Activated CD4-positive, alpha-beta T cell treated with anti-CD3 and anti-CD28 coated beads, Interleukin-2, amount 50 U/mL, for 48 hours (primary cell): ENCODE data around the gene DEFB131A.
"Not testable (repeated sequence)": the region's sequence is repeated elsewhere in the genome, so short reads cannot be mapped to it uniquely, and the experiment has no call there.

ENCODE experiments used
- DNase-seq, 2 experiments: peaks; one replicate each; pipeline ENCODE4 v3.0.0-alpha.2; 2020

The DEFB131A gene, protein sequence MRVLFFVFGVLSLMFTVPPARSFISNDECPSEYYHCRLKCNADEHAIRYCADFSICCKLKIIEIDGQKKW

DNA sequence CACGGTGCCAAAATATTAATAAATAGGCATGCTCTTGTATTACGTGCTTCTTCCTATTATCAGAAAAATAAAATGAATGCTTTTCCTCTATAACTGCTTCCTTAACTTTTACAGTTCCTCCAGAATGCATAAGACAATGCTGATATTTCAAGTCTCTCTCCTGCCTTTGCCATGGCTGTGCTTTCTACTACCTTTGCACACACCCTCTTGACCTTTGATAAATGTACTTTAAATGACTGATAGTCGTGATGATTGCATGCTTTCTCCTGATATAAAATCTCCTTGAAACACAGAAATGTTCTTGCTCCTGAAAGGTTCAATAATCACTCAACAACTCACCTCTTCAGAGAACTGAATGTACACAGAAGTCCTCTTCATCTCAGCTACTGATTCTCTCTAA is at the start of gene DEFB131A:
TSS of gene DEFB131A (plus strand) at position 301 of the 400 bp plus-strand sequence. CDS start 120 bp downstream, outside the sequence.
- not testable (repeated sequence) for DNase-seq

DNA sequence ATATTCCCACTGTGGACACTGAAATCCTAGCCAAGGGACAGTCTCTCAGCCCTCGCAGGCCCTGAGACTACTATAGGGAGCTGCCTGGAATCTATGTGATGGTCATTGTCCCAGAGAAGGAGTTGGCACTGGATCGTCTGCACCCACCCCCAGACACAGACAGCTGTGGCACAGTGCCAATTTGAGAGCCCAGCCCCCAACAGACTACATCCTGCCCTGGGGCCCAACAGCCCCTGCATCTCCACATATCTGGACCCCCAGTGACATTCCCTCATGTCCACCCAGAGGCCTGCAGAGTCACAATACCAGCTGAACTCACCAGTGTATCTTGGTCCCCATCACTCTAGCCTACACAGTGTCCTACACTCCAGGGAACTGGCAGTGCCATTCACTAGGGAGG is 38.4 kb upstream of the DEFB131A start:
- DNase-seq = not testable (repeated sequence)

DNA sequence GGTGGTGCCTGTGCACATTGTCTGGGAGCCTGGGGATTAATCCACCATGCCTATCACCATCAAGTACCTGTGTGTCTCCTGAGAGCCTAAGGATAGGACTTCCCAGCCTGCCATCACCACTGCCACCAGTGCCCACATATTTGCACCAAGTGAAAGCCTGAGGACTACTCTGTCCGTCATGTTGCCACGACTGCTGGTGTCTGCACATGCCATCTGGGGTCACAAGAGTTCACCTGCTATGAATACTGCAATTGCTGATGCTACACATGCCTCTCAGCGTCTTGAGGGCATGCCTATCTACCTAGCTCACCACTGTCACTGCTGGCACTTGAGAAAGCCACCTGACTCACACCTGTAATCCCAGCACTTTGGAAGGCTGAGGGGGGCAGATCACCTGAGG is 37.7 kb upstream of the DEFB131A start:
- DNase-seq = not testable (repeated sequence)

DNA sequence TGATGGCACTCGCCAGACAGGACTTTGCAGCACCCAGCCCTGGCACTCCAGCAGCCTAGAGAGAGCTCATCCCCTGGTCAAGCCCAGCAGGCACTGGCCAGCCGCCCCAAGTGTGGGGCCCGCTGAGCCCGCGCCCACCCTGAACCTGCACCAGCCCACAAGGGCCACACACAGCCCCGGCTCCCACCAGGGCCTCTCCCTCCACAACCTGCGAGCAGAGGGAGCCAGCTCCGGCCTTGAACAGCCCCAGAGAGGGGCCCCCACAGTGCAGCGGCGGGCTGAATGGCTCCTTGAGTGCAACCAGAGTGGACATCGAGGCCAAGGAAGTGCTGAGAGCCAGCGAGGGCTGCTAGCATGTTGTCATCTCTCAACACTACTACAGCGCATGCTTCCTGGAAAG is 34.4 kb upstream of the DEFB131A start:
- DNase-seq = no peak

DNA sequence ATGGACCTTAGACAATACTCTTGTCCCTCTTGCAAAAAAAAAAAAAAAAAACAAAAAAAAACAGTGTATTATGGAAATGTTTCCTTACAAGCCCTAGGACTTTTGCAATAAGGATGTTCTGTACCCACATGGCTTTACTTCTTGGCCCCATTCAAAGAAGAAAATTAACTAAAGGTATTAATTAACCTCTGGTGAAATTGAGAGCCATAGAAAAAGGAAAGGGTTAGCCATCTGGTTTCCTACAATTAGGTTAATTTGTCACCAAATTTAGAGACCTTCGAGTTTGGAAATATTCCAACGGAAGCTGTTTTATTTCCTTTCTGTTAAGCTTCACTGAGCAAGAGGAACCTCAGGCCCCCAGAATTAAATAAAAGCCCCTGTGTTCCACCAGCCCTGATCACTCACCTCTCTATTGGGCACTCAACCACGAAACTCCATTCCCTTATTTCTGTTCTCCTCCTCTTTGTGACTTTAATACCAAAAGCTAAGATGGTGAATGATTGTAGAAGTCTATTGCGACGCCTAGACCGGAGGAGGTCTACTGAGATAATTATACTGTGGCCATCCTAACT is 22.2 kb upstream of the DEFB131A start:
- DNase-seq = not testable (repeated sequence)

DNA sequence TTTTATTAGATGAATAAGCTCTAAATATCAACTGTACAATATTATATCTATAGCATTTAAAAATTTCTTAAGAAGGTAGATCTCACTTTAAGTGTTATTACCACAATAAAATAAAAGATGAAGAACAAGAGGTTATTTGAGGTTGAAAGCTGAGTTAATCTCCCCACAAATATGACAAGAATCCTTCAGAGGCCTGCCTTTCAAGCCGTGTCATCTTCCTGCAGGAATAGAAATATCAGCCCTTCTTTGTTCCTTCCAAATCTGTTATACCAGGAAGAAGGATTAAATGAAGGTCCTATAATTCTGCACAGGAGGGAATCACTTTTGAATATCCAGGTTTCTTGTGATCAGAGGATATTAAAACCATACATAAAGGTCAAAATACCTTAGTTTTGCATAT is 18.3 kb upstream of the DEFB131A start:
- not testable (repeated sequence) for DNase-seq

DNA sequence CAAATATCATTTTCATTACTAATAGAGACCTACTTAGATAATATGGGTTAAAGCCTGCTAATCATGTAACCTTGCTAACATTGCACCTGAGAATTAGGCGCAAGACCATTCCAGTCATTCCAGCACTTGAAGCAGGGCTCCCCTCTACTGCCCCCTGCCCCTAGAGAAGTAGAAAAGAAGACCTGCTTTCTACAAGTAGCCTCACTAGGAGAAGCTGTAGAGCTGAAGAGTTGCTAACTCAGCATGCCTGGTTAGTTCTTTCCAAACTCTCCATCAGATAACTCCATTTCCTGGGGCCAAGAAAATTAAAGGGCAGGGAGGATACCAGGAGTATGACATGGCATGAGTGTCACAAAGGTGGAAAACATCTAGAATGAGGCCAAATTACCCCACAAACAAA is 14.2 kb upstream of the DEFB131A start:
- DNase-seq = not testable (repeated sequence)

DNA sequence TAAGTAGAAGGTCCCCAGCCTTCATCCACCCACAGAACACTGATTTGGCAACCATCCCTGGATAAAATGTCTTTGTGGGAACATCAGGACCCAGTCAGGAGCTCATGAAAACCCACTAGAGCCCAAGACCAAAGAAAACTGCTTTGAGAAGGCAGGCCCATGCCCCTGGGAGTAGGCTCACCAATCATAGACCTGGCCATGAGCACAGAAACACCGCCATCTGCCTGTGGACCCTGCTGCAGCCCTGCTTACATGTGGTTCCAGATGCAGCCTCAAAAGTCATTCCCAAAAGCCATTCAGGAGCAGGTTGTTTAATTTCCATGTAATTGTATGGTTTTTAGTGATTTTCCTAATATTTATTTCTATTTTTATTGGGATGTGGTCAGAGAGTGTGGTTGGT is 10.9 kb upstream of the DEFB131A start:
- DNase-seq = not testable (repeated sequence)

DNA sequence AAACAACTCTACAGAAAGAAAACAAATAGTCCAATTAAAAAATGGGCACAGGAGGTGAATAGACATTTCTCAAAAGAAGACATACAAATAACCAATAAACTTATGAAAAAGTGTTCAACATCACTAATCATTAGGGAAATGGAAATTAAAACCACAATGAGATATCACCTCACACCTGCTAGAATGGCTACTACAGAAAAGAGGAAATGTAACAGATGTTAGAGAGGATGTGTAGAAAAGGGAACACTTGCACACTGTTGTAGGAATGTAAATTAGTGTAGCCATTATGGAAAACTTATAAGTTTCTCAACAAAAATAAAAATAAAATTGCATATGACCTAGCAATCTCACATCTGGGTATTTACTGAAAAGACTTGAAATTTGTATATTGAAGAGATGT is 7.5 kb upstream of the DEFB131A start:
- not testable (repeated sequence) for DNase-seq

DNA sequence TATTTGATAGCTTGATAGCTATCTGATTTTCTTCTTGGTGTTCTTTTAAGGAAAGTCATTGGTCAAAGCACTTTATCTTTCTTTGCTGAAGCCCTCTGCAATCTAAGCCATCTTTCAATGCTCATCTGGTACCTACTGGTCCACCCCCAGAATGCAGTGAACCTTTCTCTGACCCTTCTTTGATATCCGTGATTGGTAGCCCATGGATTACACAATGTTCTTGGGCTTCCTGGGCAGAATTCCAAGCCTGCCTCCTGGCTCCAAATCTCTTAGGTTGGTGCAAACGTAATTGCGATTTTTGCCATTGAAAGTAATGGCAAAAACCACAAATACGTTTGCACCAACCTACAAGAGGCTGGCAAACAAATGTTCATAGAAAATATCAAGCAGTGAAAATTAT is 1.9 kb upstream of the DEFB131A start:
- not testable (repeated sequence) for DNase-seq

DNA sequence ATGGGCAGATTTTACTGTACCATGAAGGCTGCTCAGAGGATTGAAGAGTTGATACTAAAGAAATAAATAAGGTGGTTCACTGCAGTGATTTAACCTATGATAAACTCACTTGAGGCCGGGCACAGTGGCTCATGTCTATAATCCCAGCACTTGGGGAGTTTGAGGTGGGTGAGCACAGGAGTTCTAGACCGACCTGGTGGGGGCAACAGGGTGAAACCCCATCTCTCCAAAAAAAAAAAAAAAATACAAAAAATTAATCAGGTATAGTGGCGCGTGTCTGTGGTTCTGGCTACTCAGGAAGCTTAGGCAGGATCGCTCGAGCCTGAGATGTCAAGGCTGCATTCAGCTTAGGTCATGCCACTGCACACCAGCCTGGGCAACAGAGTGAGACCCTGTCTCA is 467 bp downstream of the DEFB131A start:
- DNase-seq = not testable (repeated sequence)

DNA sequence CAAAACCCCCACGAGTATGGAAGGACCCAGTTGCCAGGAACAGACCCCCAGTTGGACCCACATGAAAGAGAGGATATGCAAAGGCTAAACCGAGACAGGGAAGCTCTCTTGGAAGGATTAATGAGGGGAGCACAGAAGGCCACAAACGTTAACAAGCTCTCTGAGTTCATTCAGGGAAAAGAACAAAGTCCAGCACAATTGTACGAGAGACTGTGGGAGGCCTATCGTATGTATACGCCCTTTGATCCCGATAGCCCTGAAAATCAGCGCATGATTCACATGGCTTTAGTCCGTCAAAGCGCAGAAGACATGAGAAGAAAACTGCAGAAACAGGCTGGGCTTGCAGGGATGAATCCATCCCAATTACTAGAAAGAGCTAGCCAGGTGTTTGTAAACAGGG is 8.0 kb downstream of the DEFB131A start:
- DNase-seq = not testable (repeated sequence)

DNA sequence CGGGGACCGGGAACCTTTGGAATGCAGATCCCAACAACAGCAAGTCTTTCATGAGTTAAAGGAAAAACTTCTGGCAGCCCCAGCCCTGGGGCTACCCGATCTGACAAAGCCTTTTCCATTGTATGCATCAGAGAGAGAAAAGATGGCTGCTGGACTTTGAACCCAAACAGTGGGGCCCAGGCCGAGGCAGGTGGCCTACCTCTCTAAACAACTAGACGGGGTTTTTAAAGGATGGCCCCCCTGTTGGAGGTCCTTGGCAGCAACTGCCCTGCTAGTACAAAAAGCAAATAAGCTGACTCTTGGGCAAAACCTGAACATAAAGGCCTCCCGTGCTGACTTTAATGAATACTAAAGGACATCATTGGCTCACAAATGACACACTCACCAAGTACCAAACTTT is 10.1 kb downstream of the DEFB131A start:
- DNase-seq = not testable (repeated sequence)

DNA sequence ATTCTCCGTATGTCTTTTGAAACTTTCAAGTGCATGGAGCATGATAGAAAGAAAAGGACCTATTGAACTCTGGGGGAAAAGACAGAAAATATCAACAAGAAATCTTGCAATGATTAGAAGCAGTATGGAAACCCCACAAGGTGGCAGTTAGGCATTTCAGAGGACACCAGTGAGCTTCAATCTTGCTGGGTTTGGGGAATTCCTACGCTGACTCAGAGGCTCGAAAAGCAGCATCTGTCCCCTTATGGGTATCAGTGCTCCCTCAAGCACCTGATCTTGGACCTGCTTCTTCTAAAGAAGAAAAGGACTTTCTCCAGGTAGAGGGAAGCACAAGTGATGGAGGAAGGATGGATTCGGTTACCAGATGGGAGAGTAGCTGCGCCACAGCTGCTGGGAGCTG is 10.8 kb downstream of the DEFB131A start:
- DNase-seq = not testable (repeated sequence)

DNA sequence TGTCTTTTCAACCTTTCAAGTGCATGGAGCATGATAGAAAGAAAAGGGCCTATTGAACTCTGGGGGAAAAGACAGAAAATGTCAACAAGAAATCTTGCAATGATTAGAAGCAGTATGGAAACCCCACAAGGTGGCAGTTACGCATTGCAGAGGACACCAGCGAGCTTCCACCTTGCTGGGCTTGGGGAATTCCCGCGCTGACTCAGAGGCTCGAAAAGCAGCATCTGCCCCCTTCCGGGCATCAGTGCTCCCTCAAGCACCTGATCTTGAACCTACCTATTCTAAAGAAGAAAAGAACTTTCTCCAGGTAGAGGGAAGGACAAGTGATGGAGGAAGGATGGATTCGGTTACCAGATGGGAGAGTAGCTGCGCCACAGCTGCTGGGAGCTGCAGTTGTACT is 35.3 kb downstream of the DEFB131A start:
- DNase-seq = not testable (repeated sequence)

DNA sequence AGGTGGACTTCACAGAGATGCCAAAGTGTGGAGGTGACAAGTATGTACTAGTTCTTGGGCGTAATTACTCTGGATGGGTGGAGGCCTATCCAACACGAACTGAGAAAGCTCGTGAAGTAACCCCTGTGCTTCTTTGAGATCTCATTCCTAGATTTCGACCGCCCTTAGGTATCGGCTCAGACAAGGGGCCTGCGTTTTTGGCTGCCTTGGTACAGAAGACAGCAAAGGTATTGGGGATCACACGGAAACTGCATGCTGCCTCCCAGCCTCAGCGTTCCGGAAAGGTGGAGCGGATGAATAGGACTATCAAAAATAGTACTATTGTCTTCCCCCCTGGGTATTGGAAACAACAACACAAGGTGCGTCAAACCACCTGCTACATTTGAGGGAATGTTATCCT is 35.9 kb downstream of the DEFB131A start:
- not testable (repeated sequence) for DNase-seq

DNA sequence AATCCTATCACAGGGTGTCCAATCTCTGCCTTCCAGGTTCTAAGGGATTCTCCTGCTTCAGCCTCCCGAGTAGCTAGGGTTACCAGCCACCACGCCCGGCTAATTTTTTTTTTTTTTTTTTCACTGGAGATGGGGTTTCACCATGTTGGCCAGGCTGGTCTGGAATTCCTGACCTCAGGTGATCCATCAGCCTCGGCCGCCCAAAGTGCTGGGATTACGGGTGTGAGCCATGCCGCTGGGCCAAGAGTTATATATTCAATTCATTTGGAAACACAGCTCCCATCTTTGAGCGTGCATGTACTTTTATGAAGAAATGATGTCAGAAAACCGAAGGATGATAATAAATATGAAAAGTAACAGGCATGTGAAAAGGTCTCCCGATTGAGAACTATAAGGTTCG is 38.7 kb downstream of the DEFB131A start:
- DNase-seq = not testable (repeated sequence)

DNA sequence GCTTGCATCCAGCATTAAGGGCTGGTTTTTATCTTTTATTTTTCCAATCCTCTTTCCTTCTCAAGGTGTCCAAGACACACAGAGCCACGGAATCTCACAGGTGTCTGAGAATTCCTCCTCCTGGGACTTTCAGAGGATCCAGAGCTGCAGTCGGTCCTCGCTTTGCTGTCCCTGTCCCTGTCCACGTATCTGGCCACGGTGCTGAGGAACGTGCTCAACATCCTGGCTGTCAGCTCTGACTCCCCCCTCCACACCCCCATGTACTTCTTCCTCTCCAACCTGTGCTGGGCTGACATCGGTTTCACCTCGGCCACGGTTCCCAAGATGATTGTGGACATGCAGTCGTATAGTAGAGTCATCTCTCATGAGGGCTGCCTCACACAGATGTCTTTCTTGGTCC is 39.5 kb downstream of the DEFB131A start:
- not testable (repeated sequence) for DNase-seq

DNA sequence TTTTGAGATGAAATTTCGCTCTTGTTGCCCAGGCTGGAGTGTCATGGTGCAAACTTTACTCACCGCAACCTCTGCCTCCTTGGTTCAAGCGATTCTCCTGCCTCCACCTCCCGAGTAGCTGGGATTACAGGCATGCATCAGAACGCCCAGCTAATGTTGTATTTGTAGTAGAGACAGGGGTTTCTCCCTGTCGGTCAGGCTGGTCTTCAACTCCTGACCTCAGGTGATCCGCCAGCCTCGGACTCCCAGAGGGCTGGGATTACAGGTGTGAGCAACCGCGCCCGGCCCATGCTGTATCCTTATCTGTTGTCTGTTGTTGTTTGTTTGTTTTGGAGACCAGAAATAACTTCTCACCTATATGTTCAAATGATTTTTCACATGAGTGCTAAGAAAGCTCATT is 42.7 kb downstream of the DEFB131A start:
- not testable (repeated sequence) for DNase-seq

DNA sequence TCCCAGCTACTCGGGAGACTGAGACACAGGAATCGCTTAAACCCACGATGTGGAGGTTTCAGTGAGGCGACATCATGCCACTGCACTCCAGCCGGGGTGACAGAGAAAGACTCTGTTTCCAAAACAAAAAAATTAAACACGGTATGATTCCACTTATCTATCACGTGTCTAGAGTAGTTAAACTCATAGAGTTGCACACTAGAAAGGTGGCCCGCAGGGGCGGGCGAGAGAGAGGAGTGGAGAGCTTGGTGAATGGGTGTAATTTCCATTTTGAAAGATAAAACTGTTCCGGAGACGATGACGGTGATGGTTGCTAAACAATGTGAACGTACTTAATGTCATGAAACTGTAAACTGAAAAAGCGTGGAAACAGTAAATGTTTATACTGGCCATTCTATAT is 44.6 kb downstream of the DEFB131A start:
- DNase-seq = not testable (repeated sequence)

DNA sequence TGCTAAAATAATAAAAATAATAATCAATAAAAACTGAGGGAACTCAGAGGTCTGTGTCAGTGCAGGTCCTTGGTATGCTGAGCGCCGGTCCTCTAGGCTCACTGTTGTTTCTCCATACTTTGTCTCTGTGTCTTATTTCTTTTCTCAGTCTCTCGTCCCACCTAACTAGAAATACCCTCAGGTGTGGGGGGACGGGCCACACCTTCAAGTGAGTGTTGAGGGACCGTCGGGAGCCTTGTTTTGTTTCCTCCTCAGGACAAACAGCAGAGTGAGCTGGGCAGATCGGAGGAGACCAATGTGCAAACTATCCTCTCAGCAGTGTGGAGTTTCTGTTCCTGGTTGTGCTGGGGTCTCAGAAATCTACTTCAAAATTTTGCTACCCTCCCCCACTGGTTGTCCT is 46.3 kb downstream of the DEFB131A start:
- not testable (repeated sequence) for DNase-seq

DNA sequence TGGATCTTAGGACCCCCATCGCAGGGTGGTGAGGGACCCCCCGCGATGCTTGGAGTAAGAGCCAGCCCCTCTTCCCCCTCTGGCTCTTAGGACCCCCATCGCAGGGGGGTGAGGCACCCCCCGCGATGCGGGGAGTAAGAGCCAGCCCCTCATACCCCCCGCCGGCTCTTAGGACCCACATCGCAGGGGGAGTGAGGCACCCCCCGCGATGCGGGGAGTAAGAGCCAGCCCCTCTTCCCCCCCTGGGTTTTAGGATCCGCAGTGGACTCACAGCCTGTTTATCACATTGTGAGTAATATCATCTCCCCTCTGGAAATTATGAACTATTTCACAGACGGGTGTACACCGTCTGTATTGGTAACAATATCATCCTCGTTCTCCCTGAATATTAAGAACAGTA is 46.8 kb downstream of the DEFB131A start:
- not testable (repeated sequence) for DNase-seq

DNA sequence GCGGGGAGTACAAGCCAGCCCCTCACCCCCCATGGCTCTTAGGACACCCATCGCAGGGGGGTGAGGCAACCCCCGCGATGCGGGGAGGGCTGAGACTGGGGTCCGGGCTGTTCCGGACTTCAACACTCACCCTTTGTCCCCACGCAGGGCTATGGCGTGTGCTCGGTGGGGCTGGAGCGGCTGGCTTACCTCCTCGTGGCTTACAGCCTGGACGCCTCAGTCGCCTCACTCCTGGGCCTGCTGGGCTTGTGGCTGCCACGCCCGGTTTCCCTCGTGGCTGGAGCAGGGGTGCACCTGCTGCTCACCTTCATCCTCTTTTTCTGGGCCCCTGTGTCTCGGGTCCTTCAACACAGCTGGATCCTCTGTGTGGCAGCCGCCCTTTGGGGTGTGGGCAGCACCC is 49.4 kb downstream of the DEFB131A start:
- DNase-seq = not testable (repeated sequence)

DNA sequence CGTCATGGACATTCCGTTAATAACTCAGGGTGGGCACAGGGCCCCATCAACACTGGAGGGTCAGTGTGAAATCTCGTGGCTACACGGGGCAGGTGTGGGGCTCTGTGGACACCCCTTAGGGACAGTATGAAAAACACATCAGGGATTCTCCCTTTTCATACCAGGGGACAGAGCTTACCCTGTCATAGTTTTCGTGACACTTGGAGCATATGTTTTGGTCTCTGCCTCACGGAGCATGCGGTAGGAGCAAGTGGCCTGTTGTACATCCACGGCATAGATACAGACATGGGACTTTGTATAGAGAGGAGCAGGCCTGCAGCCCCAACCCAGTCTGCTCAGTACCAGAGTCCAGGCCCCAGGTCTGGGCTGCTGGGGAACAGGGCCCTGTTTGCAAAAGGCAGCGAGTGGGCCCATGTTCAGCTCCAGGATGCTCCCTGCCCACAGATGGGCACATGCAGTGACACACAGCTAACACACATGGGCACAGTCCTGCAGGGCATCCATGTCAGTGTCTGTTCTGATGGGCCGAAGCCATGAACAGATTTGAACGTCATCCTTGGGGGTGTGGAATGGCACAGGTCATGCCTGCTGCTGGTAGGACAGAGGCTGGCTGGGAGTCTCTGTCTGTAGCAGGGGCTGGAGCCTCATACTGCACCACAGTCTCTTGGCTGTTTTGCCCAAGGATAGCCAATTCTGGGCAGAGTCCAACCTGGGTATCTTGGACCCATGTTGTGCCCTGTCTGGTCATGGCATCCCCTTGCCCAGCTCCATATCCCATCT is 50.2 kb downstream of the DEFB131A start:
- DNase-seq = not testable (repeated sequence)
